Colonic mucosa (tissue), 4 donors: Measurements from ENCODE around the gene C1orf210. TPM values are rescaled to one million over a fixed set of nuclear protein-coding genes. Genes with fewer than 3 reads are reported as not detected.

ENCODE experiments used
- DNase-seq: peaks from one replicate; pipeline ENCODE4 v3.0.0-alpha.2; 2020
- H3K27ac ChIP-seq: fragments of 200-600 bp; one replicate; pipeline ENCODE4 v1.8.0; 2021
- H3K27me3 ChIP-seq: fragments of 200-600 bp; one replicate; pipeline ENCODE4 v1.8.0; 2021
- H3K36me3 ChIP-seq: fragments of 200-600 bp; one replicate; pipeline ENCODE4 v1.8.0; 2021
- H3K4me1 ChIP-seq: fragments of 200-600 bp; one replicate; pipeline ENCODE4 v1.8.0; 2021; ENCODE audit warnings: mild to moderate bottlenecking
- H3K4me3 ChIP-seq: fragments of 200-600 bp; one replicate; pipeline ENCODE4 v1.8.0; 2021
- H3K9ac ChIP-seq, 2 donors: one replicate each; pipeline ENCODE4 v1.7.0; 2013; ENCODE audit warnings: control low read depth in 2 of 2, low read depth in 2 of 2, low read length in 2 of 2
- H3K9me3 ChIP-seq: fragments of 200-600 bp; one replicate; pipeline ENCODE4 v1.8.0; 2021
- intact Hi-C: fragments of 100-400 bp; cut with DNase I; formaldehyde crosslinking; loops from one replicate; pipeline ENCODE4 v1.14.1; 2022
- total RNA-seq, 2 donors: library from RNA; stranded (reverse); fragmentation: NEBNext Ultra II Directional in 1 of 2; extraction: Animal tissue kit (Norgen Biotek cat#: 25700) in 1 of 2; gene quantifications; one replicate each; pipeline ENCODE4 v1.2.1, GENCODE V29; 2021
- TF ChIP-seq, protein P1 (sequence below): fragments of 200-600 bp; IDR thresholded peaks from one replicate; pipeline ENCODE4 v1.8.0; 2022; ENCODE audit warnings: antibody characterized with exemption, mild to moderate bottlenecking
- donor health status: healthy.
- donor health status: DM: no; HTN: no; CAD: no.
- donor health status: DM: no; HTN: no; CAD: no.

Gene C1orf210
- total RNA-seq, 2 donors from 2014 or later: 67.4 to 94.3 TPM

DNA sequence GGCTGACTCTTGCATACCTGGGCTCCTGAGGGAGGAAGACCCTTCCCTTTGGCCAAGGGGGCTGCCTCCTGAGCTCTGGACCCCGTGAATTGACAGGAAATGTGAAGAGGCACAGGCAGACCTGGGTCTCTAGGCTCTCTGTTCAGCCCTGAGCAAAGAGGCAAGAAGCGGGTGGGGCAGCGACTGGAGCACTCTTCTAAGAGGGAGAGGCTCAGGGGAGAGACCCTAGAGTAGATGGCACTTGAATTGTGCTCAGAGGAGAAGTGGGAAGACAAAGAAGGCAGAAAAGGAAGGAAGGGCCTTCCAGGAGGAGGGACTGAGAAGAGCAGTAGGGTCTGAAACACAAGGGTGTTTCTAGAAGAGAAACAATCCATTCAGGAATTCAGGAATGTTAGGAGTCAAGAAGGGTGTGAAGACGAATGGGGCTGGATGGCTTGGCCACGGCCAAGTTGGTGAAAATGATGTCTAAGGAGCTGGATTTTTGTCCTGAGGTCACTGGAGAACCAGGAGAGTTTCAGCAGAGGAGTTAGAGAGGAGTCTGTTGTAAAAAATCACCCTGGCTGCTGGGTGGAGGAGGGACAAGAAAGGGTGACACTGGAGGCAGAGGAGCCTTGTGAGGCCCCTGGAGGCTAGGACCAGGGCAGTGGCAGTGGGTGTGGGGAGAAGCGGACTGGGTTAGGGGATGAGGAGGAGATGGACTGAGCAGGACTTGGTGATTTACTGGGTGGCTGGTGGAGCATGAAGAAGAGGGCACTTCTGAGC is 20.7 kb upstream of the C1orf210 start:
- Histone ChIP-seq H3K9ac (no peak overlapping the region), H3K27ac (no peak overlapping the region), H3K4me1 (peaks cover 11% of the 10 kb centered on the region), H3K36me3 (no peaks in the 10 kb centered on the region), H3K27me3 (no peaks in the 10 kb centered on the region), H3K4me3 (no peak overlapping the region), H3K9me3 (no peaks in the 10 kb centered on the region)
- intact Hi-C loops: no loop called here
- TF ChIP-seq, protein P1, sequence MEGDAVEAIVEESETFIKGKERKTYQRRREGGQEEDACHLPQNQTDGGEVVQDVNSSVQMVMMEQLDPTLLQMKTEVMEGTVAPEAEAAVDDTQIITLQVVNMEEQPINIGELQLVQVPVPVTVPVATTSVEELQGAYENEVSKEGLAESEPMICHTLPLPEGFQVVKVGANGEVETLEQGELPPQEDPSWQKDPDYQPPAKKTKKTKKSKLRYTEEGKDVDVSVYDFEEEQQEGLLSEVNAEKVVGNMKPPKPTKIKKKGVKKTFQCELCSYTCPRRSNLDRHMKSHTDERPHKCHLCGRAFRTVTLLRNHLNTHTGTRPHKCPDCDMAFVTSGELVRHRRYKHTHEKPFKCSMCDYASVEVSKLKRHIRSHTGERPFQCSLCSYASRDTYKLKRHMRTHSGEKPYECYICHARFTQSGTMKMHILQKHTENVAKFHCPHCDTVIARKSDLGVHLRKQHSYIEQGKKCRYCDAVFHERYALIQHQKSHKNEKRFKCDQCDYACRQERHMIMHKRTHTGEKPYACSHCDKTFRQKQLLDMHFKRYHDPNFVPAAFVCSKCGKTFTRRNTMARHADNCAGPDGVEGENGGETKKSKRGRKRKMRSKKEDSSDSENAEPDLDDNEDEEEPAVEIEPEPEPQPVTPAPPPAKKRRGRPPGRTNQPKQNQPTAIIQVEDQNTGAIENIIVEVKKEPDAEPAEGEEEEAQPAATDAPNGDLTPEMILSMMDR: no peak
- no peak for DNase-seq

DNA sequence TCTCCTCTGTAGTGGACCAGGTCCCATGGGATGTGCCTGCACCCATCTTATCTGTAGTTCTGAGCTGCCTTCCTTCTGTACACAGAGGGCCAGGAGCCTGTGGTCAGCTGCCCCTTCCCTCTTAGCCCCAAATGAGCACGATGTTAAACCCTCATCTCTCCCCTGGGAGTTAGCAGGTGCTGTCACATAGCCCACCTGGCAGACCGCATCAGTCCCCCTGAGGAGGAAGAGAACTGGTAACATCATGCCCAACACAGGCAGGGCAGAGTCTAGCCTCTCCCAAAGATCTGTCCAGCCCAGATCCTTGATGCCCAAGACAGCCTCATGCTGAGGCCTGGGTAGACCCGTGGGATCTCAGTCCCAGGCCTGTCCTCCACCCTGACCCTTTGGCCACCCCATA is 20.1 kb upstream of the C1orf210 start:
- intact Hi-C loops: no loop called here

DNA sequence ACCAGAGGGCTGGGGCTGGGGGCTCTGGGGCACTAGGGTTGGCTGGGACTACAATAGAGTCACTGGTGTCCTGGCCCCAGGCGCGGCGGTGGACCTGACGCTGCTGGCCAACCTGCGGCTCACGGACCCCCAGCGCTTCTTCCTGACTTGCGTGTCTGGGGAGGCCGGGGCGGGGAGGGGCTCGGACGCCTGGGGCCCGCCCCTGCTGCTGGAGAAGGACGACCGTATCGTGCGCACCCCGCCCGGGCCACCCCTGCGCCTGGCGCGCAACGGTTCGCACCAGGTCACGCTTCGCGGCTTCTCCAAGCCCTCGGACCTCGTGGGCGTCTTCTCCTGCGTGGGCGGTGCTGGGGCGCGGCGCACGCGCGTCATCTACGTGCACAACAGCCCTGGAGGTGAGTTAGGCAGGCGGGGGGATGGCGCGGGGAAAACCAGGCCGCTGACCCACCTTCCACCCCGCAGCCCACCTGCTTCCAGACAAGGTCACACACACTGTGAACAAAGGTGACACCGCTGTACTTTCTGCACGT is 19.5 kb upstream of the C1orf210 start:
- Histone ChIP-seq H3K27me3 (no peaks in the 10 kb centered on the region), H3K4me1 (peaks cover 11% of the 10 kb centered on the region), H3K9ac (no peak overlapping the region), H3K36me3 (no peaks in the 10 kb centered on the region), H3K27ac (no peak overlapping the region), H3K9me3 (no peaks in the 10 kb centered on the region), H3K4me3 (no peak overlapping the region)
- TF ChIP-seq, protein P1: no peak
- no peak for DNase-seq
- intact Hi-C loops: no loop called here

More for the DNA sequence above, 20.1 kb upstream of the C1orf210 start:
- no peak overlapping the region for H3K9ac ChIP-seq
- H3K4me1 ChIP-seq: peaks cover 11% of the 10 kb centered on the region
- no peaks in the 10 kb centered on the region for H3K36me3 ChIP-seq
- no peak overlapping the region for H3K4me3 ChIP-seq
- TF ChIP-seq, protein P1: no peak
- H3K27me3 ChIP-seq: no peaks in the 10 kb centered on the region
- DNase-seq: no peak
- no peak overlapping the region for H3K27ac ChIP-seq
- no peaks in the 10 kb centered on the region for H3K9me3 ChIP-seq

DNA sequence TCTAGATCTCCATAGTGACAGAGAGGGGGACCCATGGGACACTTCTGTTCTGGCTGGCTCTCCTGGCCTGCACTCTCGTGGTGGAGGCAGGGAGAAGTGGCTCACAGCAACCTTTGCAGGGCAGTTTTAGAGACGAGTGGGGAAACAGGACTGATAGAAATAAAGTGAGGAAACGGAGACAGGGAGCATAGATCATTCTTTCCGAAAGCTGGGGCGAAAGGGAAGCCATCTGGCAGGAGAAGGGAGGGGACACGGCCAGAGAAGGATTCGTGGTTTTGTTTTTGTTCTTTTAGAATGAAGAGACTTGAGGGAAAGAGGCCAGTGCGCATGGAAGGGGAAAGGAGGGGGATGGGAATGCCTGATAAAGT is 18.9 kb upstream of the C1orf210 start:
- DNase-seq: no peak
- intact Hi-C loops: no loop called here
- Histone ChIP-seq H3K4me1 (peaks cover 11% of the 10 kb centered on the region), H3K27me3 (no peaks in the 10 kb centered on the region), H3K27ac (no peak overlapping the region), H3K4me3 (no peak overlapping the region), H3K36me3 (no peaks in the 10 kb centered on the region), H3K9ac (peak overlapping the region in 1 of 2 donors; percentile 47), H3K9me3 (no peaks in the 10 kb centered on the region)
- TF ChIP-seq, protein P1: no peak

DNA sequence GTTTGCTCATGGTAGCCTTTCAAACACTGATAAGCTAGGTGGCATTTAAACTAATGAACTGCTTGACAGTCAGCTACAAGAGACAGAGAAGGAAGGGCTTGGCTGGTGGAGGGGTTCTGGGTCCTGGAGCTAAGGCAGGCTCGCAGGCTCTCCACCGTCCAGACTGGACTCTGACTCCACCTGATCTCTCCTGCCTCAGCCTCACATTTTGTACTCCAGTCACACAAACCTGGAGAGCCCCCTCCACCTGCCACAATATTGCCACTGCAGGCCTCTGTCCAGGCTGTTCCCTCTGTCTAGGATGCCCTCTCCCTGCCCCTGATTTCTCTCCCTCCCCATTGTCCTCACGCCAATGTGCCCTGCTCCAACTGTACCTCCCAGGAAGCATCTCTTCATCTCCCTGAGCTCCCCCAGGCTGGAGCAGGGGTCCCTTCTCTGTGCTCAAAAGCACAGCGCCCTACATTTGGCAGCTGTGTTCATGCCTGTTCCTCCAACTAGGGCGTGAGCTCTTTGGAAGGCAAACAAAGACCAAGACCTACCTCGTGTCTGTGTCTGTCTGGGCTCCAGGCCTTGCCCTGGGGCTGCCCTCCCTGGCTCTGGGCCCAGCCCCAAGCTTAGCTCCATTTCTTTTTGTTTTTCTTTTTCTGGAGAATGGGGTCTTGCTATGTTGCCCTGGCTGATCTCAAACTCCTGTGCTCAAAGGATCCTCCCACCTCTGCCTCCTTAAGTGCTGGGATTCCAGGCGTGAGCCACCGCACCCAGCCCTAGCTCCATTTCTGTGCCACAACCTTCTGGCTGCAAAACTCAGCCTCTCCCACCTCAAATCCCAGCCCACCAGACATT is 18.3 kb upstream of the C1orf210 start:
- peaks cover 11% of the 10 kb centered on the region for H3K4me1 ChIP-seq
- TF ChIP-seq, protein P1: no peak
- no peaks in the 10 kb centered on the region for H3K9me3 ChIP-seq
- H3K9ac ChIP-seq: peak overlapping the region; percentile 47 to 52
- intact Hi-C loops: no loop called here
- DNase-seq: no peak
- H3K36me3 ChIP-seq: no peaks in the 10 kb centered on the region
- peak overlapping the region; percentile 47 for H3K27ac ChIP-seq
- no peak overlapping the region for H3K4me3 ChIP-seq
- no peaks in the 10 kb centered on the region for H3K27me3 ChIP-seq
